HepG2 (cell line): ENCODE data around the gene MPIG6B. TPM values are rescaled to one million over a fixed set of nuclear protein-coding genes. Genes with fewer than 3 reads are reported as not detected.
A peak's percentile ranks its signal among the peaks of the same experiment; 100 is the strongest.

Source experiments
- ASH2L ChIP-seq: fragments of 300-600, 200-600 bp; sonication (generic); IDR thresholded peaks from 2 replicates; pipeline ENCODE4 v1.7.0; 2017; ENCODE audit warnings: low read depth, mild to moderate bottlenecking, moderate library complexity, mixed read lengths, low read length; ENCODE audit not compliant: insufficient read length
- CREB1 ChIP-seq, 2 experiments: fragments of 450-650 bp in 1 of 2; IDR thresholded peaks; 2 replicates each; pipeline ENCODE4 v1.6.1; 2016 to 2017; ENCODE audit warnings: control low read depth in 1 of 2, mild to moderate bottlenecking in 1 of 2, missing compliant biosample characterization in 1 of 2, missing genetic modification characterization in 1 of 2
- GPBP1L1 ChIP-seq: sonication (generic); formaldehyde crosslinking; IDR thresholded peaks from 2 replicates; pipeline ENCODE4 v1.5.0; 2020; ENCODE audit warnings: mild to moderate bottlenecking, missing genetic modification reagents
- GPN1 ChIP-seq: sonication (generic); formaldehyde crosslinking; IDR thresholded peaks from 2 replicates; pipeline ENCODE4 v1.5.1; 2020; ENCODE audit warnings: missing genetic modification reagents, borderline replicate concordance
- NR2F1 ChIP-seq, 2 experiments: fragments of 450-650 bp in 1 of 2; formaldehyde crosslinking in 1 of 2; IDR thresholded peaks; 2 replicates each; pipeline versions ENCODE4 v1.5.0 to v1.6.1; 2016 to 2020; ENCODE audit warnings: mild to moderate bottlenecking in 1 of 2, missing compliant biosample characterization in 1 of 2, missing genetic modification reagents in 1 of 2, moderate library complexity in 1 of 2
- RBFOX2 ChIP-seq: fragments of 200-400 bp; formaldehyde crosslinking; IDR thresholded peaks from 2 replicates; pipeline ENCODE4 v1.6.1; 2017; ENCODE audit warnings: low read depth, mild to moderate bottlenecking, low read length
- SMARCC2 ChIP-seq: fragments of 450-650 bp; IDR thresholded peaks from 2 replicates; pipeline ENCODE4 v1.6.1; 2017; ENCODE audit warnings: antibody characterized with exemption, mild to moderate bottlenecking
- TBX2 ChIP-seq: sonication (generic); formaldehyde crosslinking; IDR thresholded peaks from 2 replicates; pipeline ENCODE4 v1.5.0; 2020; ENCODE audit warnings: missing genetic modification reagents, mild to moderate bottlenecking, borderline replicate concordance
- TSC22D2 ChIP-seq: sonication (generic); formaldehyde crosslinking; IDR thresholded peaks from 2 replicates; pipeline ENCODE4 v1.5.1; 2020; ENCODE audit warnings: missing genetic modification reagents, mild to moderate bottlenecking, borderline replicate concordance
- ZFP36L1 ChIP-seq: sonication (generic); formaldehyde crosslinking; IDR thresholded peaks from 2 replicates; pipeline ENCODE4 v1.8.0; 2022; ENCODE audit warnings: mild to moderate bottlenecking, missing genetic modification reagents, moderate library complexity
- ZNF350 ChIP-seq: sonication (generic); formaldehyde crosslinking; IDR thresholded peaks from 2 replicates; pipeline ENCODE4 v1.4.0; 2020; ENCODE audit warnings: mild to moderate bottlenecking, low read depth, missing genetic modification reagents, borderline replicate concordance
- ZNF543 ChIP-seq: sonication (generic); formaldehyde crosslinking; IDR thresholded peaks from 2 replicates; pipeline ENCODE4 v1.4.0; 2020; ENCODE audit warnings: mild to moderate bottlenecking, missing genetic modification reagents
- ZNF672 ChIP-seq: sonication (generic); formaldehyde crosslinking; IDR thresholded peaks from 2 replicates; pipeline ENCODE4 v1.8.1; 2022; ENCODE audit warnings: missing genetic modification reagents
- ZNF790 ChIP-seq: sonication (generic); formaldehyde crosslinking; IDR thresholded peaks from 2 replicates; pipeline ENCODE4 v1.8.0; 2022; ENCODE audit warnings: missing genetic modification reagents, mild to moderate bottlenecking, borderline replicate concordance
- polyA plus RNA-seq, 8 experiments: library from polyadenylated mRNA; depleted of rRNA in 3 of 8; stranded (reverse) in 7 of 8; unstranded in 1 of 8; fragments of >200 nt; fragmentation: Illumina TruSeq in 4 of 8; extraction: Trizol in 4 of 8; gene quantifications; 2 replicates each; pipeline versions ENCODE4 v1.2.1 to v1.2.3, GENCODE V29; 2011 to 2016; ENCODE audit warnings: low read depth in 4 of 8, missing spikeins in 1 of 8, mixed read lengths in 1 of 8; ENCODE audit not compliant: insufficient read depth in 1 of 8
- total RNA-seq, 5 experiments: library from RNA; depleted of rRNA; stranded (reverse); fragments of >200 nt; fragmentation: Illumina TruSeq; extraction: Trizol; gene quantifications; 2 replicates each; pipeline ENCODE4 v1.2.3, GENCODE V29; 2016; ENCODE audit warnings: low read depth in 1 of 5
- TF ChIP-seq, protein P1 (sequence below): fragments of 450-650 bp; IDR thresholded peaks from 2 replicates; pipeline ENCODE4 v1.6.1; 2016
- TF ChIP-seq, protein P2 (sequence below): IDR thresholded peaks from 2 replicates; pipeline ENCODE4 v1.6.1; 2012; ENCODE audit warnings: low read length, improper control_type of control experiment
- TF ChIP-seq, protein P3 (sequence below): sonication (generic); formaldehyde crosslinking; IDR thresholded peaks from 2 replicates; pipeline ENCODE4 v1.4.0; 2020; ENCODE audit warnings: missing genetic modification reagents

MPIG6B gene
- total and polyA plus RNA-seq, 2 of the 13 experiments (the other 11 are each of a cell fraction or from before 2014, with no cell fraction given), result not detected

DNA sequence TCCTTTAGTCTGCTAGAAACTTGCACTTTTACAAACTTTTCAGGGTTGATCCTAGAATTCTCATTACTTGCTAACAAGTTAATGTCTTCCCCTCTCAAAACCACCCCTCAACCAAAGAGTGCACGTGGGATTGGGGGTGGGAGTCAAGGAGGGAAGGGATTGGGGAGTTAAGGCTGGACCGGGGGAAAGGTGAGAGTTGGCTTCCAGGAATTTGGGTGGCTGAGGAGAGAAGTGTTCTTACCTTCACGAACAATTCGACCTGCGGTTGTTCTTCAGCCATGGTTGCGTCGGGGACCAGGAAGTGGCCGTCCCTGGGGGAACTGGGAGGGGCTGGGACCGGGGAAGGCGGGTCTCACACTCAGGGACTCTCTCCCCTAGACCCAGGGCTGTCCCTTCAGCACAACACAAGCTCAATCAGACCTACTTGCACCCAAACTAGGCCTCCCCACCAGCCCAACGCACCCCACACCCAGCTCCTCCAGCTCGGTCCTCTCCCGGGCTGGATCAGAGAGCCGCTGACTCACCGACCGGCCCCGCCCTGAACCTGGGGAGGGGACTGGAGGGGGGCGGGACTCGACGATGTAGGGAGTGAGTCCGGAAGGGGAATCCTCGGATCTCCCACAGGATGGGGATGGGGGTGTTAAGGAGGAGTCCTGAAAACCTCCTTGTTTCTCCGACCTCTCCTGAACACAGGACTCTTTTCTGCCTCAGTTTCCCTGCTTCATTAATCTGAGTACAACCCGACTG, 13.0 kb downstream of the MPIG6B start, which contains the start of gene CLIC1 (continued):
- TF ChIP-seq ZNF790 (CRISPR knock-in tag) (peak; percentile 63; the same call in 1 of the 2 replicates), GPN1 (CRISPR knock-in tag) (no peak), NR2F1 (CRISPR knock-in tag; IDR thresholded peaks at IDR 0.05) (no peak), RBFOX2 (peak; percentile 90), ASH2L (peak; percentile 14), GPBP1L1 (CRISPR knock-in tag) (no peak), ZNF672 (CRISPR knock-in tag) (no peak), CREB1 (IDR thresholded peaks at IDR 0.05) (no peak), CREB1 (CRISPR knock-in tag; IDR thresholded peaks at IDR 0.05) (0 out of 2 replicates have a peak, but pooled peaks have one; percentile 51), ZNF543 (CRISPR knock-in tag) (0 out of 2 replicates have a peak, but pooled peaks have one; percentile 65), SMARCC2 (no peak), TSC22D2 (peak; percentile 55; the same call in 1 of the 2 replicates), ZFP36L1 (CRISPR knock-in tag) (no peak), TBX2 (CRISPR knock-in tag) (peak; percentile 76; the same call in 1 of the 2 replicates), ZNF350 (peak; percentile 70)
- TF ChIP-seq, protein P1, sequence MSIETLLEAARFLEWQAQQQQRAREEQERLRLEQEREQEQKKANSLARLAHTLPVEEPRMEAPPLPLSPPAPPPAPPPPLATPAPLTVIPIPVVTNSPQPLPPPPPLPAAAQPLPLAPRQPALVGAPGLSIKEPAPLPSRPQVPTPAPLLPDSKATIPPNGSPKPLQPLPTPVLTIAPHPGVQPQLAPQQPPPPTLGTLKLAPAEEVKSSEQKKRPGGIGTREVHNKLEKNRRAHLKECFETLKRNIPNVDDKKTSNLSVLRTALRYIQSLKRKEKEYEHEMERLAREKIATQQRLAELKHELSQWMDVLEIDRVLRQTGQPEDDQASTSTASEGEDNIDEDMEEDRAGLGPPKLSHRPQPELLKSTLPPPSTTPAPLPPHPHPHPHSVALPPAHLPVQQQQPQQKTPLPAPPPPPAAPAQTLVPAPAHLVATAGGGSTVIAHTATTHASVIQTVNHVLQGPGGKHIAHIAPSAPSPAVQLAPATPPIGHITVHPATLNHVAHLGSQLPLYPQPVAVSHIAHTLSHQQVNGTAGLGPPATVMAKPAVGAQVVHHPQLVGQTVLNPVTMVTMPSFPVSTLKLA, result no peak
- TF ChIP-seq, protein P2, sequence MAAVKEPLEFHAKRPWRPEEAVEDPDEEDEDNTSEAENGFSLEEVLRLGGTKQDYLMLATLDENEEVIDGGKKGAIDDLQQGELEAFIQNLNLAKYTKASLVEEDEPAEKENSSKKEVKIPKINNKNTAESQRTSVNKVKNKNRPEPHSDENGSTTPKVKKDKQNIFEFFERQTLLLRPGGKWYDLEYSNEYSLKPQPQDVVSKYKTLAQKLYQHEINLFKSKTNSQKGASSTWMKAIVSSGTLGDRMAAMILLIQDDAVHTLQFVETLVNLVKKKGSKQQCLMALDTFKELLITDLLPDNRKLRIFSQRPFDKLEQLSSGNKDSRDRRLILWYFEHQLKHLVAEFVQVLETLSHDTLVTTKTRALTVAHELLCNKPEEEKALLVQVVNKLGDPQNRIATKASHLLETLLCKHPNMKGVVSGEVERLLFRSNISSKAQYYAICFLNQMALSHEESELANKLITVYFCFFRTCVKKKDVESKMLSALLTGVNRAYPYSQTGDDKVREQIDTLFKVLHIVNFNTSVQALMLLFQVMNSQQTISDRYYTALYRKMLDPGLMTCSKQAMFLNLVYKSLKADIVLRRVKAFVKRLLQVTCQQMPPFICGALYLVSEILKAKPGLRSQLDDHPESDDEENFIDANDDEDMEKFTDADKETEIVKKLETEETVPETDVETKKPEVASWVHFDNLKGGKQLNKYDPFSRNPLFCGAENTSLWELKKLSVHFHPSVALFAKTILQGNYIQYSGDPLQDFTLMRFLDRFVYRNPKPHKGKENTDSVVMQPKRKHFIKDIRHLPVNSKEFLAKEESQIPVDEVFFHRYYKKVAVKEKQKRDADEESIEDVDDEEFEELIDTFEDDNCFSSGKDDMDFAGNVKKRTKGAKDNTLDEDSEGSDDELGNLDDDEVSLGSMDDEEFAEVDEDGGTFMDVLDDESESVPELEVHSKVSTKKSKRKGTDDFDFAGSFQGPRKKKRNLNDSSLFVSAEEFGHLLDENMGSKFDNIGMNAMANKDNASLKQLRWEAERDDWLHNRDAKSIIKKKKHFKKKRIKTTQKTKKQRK, result no peak
- TF ChIP-seq, protein P3, sequence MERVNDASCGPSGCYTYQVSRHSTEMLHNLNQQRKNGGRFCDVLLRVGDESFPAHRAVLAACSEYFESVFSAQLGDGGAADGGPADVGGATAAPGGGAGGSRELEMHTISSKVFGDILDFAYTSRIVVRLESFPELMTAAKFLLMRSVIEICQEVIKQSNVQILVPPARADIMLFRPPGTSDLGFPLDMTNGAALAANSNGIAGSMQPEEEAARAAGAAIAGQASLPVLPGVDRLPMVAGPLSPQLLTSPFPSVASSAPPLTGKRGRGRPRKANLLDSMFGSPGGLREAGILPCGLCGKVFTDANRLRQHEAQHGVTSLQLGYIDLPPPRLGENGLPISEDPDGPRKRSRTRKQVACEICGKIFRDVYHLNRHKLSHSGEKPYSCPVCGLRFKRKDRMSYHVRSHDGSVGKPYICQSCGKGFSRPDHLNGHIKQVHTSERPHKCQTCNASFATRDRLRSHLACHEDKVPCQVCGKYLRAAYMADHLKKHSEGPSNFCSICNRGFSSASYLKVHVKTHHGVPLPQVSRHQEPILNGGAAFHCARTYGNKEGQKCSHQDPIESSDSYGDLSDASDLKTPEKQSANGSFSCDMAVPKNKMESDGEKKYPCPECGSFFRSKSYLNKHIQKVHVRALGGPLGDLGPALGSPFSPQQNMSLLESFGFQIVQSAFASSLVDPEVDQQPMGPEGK (CRISPR knock-in tag), result peak; percentile 98
